PC-3 (cell line): Measurements from ENCODE around the gene CCNK. TPM values are rescaled to one million over a fixed set of nuclear protein-coding genes. Genes with fewer than 3 reads are reported as not detected.

Experiments used
- ATAC-seq: fragments of 200-7000 bp; cut with Tn5 transposase; 2 replicates; pipeline ENCODE4 v1.9.1; 2020; ENCODE audit warnings: mild to moderate bottlenecking, moderate library complexity
- BruUV-seq: library from RNA; stranded (reverse); fragments of 400-500 nt; replicated peaks from 2 replicates; lab custom pipeline; 2021; lab: Mats Ljungman, UMichigan
- CTCF ChIA-PET: fragments of 300-600 bp; sonication (Branson Sonifier 250); formaldehyde crosslinking; loops from one replicate; lab custom pipeline; 2022; ENCODE audit warnings: antibody characterized with exemption; lab: Charles Lee
- POLR2A ChIA-PET: fragments of 300-600 bp; sonication (Branson Sonifier 250); formaldehyde crosslinking; loops from one replicate; lab custom pipeline; 2022; ENCODE audit warnings: antibody characterized with exemption; ENCODE audit not compliant: unreplicated experiment; lab: Charles Lee
- DNase-seq: peaks from one replicate; pipeline ENCODE4 v3.0.0-alpha.2; 2015
- H2AFZ ChIP-seq: fragments of 300-600 bp; sonication (generic); 2 replicates; pipeline ENCODE4 v1.6.0; 2016; ENCODE audit warnings: antibody characterized with exemption, low read length
- H3F3A ChIP-seq: fragments of 300-600 bp; sonication (generic); one replicate; pipeline ENCODE4 v1.6.0; 2017; ENCODE audit warnings: antibody characterized with exemption, low read length, control low read depth, mild to moderate bottlenecking; ENCODE audit not compliant: unreplicated experiment
- H3K27ac ChIP-seq: fragments of 300-600 bp; sonication (generic); 2 replicates; pipeline ENCODE4 v1.5.1; 2016; ENCODE audit warnings: mild to moderate bottlenecking, low read length
- H3K27me3 ChIP-seq: fragments of 300-600 bp; sonication (generic); 2 replicates; pipeline ENCODE4 v1.6.1; 2016; ENCODE audit warnings: low read length, mixed read lengths
- H3K36me3 ChIP-seq: fragments of 300-600 bp; sonication (generic); 2 replicates; pipeline ENCODE4 v1.6.1; 2016; ENCODE audit warnings: low read depth, mixed run types, low read length, mixed read lengths
- H3K4me1 ChIP-seq: fragments of 300-600 bp; sonication (generic); 2 replicates; pipeline ENCODE4 v1.5.1; 2016; ENCODE audit warnings: low read length; ENCODE audit not compliant: insufficient read depth
- H3K4me2 ChIP-seq: fragments of 300-600 bp; sonication (generic); 2 replicates; pipeline ENCODE4 v1.6.0; 2016; ENCODE audit warnings: low read length
- H3K4me3 ChIP-seq: fragments of 300-600 bp; sonication (generic); 2 replicates; pipeline ENCODE4 v1.5.1; 2016; ENCODE audit warnings: mild to moderate bottlenecking, low read length, mixed read lengths
- H3K79me2 ChIP-seq: fragments of 300-600 bp; sonication (generic); 2 replicates; pipeline ENCODE4 v1.6.1; 2017; ENCODE audit warnings: low read length, mixed read lengths
- H3K9ac ChIP-seq: fragments of 300-600 bp; sonication (generic); 2 replicates; pipeline ENCODE4 v1.6.0; 2016; ENCODE audit warnings: mild to moderate bottlenecking, low read length
- H3K9me2 ChIP-seq: fragments of 300-600 bp; sonication (generic); replicated peaks from 2 replicates; pipeline ENCODE4 v1.6.1; 2016; ENCODE audit warnings: mixed run types, low read length, mixed read lengths
- H3K9me3 ChIP-seq: fragments of 300-600 bp; sonication (generic); 2 replicates; pipeline ENCODE4 v1.6.1; 2016; ENCODE audit warnings: low read length, mixed read lengths
- H4K20me1 ChIP-seq: fragments of 300-600 bp; sonication (generic); 2 replicates; pipeline ENCODE4 v1.6.1; 2016; ENCODE audit warnings: low read length, mixed read lengths
- EZH2 ChIP-seq: fragments of 300-600 bp; sonication (generic); IDR thresholded peaks from one replicate; pipeline ENCODE4 v1.6.1; 2017; ENCODE audit warnings: antibody characterized with exemption, mild to moderate bottlenecking, low read length; ENCODE audit not compliant: unreplicated experiment
- EZH2phosphoT487 ChIP-seq: fragments of 300-600 bp; sonication (generic); IDR thresholded peaks from 2 replicates; pipeline ENCODE4 v1.6.1; 2018; ENCODE audit warnings: mild to moderate bottlenecking, antibody characterized with exemption, low read length, borderline replicate concordance
- intact Hi-C: fragments of 100-400 bp; cut with micrococcal nuclease; formaldehyde crosslinking; loops from 2 replicates; pipeline ENCODE4 v1.9.0; 2023
- total RNA-seq: library from RNA; depleted of rRNA; stranded (reverse); fragments of >200 nt; gene quantifications from 2 replicates; pipeline ENCODE4 v1.2.3, GENCODE V29; 2014
- TF ChIP-seq, protein P1 (sequence below): fragments of 300-600 bp; sonication (generic); conservative IDR thresholded peaks from 2 replicates; pipeline ENCODE4 v1.5.1; 2017; ENCODE audit warnings: antibody characterized with exemption, low read depth, mild to moderate bottlenecking, low read length

The CCNK gene
- total RNA-seq, 1 experiment from 2014 or later: 26.2 TPM

- Histone ChIP-seq H3K9me2 (no peaks in the 10 kb centered on the region), H3K4me3 (no peak overlapping the region), H3K4me2 (no peak overlapping the region), H3K9me3 (no peaks in the 10 kb centered on the region), H2AFZ (no peak overlapping the region), H3F3A (no peaks in the 10 kb centered on the region), H4K20me1 (peaks cover 21% of the 10 kb centered on the region; the same call in 1 of the 2 replicates), H3K27ac (no peak overlapping the region), H3K4me1 (peaks cover under 1% of the 10 kb centered on the region; the same call in 1 of the 2 replicates), H3K79me2 (peaks cover 98% of the 10 kb centered on the region), H3K27me3 (no peaks in the 10 kb centered on the region), H3K36me3 (no peaks in the 10 kb centered on the region), H3K9ac (no peak overlapping the region)
- DNase-seq (no peak), ATAC-seq (no peak)
- CTCF ChIA-PET: no interaction called here
- intact Hi-C loops: no loop called here
- no peak for TF ChIP-seq EZH2phosphoT487
- TF ChIP-seq, protein P1, sequence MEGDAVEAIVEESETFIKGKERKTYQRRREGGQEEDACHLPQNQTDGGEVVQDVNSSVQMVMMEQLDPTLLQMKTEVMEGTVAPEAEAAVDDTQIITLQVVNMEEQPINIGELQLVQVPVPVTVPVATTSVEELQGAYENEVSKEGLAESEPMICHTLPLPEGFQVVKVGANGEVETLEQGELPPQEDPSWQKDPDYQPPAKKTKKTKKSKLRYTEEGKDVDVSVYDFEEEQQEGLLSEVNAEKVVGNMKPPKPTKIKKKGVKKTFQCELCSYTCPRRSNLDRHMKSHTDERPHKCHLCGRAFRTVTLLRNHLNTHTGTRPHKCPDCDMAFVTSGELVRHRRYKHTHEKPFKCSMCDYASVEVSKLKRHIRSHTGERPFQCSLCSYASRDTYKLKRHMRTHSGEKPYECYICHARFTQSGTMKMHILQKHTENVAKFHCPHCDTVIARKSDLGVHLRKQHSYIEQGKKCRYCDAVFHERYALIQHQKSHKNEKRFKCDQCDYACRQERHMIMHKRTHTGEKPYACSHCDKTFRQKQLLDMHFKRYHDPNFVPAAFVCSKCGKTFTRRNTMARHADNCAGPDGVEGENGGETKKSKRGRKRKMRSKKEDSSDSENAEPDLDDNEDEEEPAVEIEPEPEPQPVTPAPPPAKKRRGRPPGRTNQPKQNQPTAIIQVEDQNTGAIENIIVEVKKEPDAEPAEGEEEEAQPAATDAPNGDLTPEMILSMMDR: no peak
- BruUV-seq: no TSS peak
- POLR2A ChIA-PET: no interaction called here
Observed at GRCh38 chr14:99549684-99550083, 68.5 kb downstream of the CCNK start.

GRCh38 chr14:99550387-99550992, 69.3 kb downstream of the CCNK start:
- ChIA-PET CTCF (no interaction called here), POLR2A (no interaction called here)
- no peak for ATAC-seq
- no peaks in the 10 kb centered on the region for H3K9me3 ChIP-seq
- H3K4me1 ChIP-seq: peaks cover 8% of the 10 kb centered on the region; the same call in 1 of the 2 replicates
- H3K27ac ChIP-seq: no peak overlapping the region
- no peak overlapping the region for H3K4me2 ChIP-seq
- no peak for DNase-seq
- intact Hi-C loops: no loop called here
- H3K79me2 ChIP-seq: peaks cover 98% of the 10 kb centered on the region
- no peaks in the 10 kb centered on the region for H3F3A ChIP-seq
- H2AFZ ChIP-seq: no peak overlapping the region
- BruUV-seq: no TSS peak
- no peaks in the 10 kb centered on the region for H3K27me3 ChIP-seq
- H3K9ac ChIP-seq: no peak overlapping the region
- no peaks in the 10 kb centered on the region for H3K36me3 ChIP-seq
- TF ChIP-seq EZH2phosphoT487 (no peak), EZH2 (no peak)
- TF ChIP-seq, protein P1: no peak
- peaks cover 23% of the 10 kb centered on the region; the same call in 1 of the 2 replicates for H4K20me1 ChIP-seq
- H3K9me2 ChIP-seq: no peaks in the 10 kb centered on the region
- no peak overlapping the region for H3K4me3 ChIP-seq

DNA sequence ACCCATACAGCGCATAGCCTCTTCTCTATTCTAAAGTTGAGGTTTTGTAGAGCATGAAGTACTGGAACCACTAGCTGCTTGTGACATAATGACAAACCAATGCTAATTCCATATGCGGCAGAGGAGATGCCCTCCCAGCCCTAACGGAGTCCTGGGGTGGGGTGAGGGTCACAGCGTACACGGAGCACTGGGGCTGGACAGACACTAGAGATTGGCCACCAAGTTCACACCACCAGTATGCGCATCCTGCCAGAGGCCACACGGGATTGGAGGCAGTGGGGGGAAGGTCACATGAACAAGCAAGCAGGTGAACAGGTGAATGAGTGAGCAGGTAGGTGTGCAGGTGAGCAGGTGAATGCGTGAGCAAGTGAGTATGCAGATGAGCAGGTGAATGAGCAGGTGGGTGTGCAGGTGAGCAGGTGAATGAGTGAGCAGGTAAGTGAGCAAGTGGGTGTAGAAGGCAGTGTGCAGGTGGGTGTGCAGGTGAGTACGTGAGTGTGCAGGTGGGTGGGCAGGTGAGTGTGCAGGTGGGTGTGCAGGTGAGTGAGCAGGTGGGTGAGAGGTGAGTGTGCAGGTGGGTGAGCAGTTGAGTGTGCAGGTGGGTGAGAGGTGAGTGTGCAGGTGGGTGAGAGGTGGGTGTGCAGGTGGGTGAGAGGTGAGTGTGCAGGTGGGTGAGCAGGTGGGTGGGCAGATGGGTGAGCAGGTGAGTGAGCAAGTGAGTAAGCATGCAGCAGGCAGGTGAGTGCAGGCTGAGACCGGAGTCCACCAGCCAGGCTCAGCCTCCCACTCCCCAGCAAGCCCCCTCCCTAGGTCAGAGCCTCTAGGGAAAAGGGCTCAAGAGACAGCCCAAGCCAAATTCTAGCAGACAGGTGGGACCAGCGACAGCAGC, 70.1 kb downstream of the CCNK start:
- H3K4me3 ChIP-seq: no peak overlapping the region
- ATAC-seq (no peak), DNase-seq (no peak)
- peaks cover 8% of the 10 kb centered on the region; the same call in 1 of the 2 replicates for H3K4me1 ChIP-seq
- peaks cover 28% of the 10 kb centered on the region; the same call in 1 of the 2 replicates for H4K20me1 ChIP-seq
- no peaks in the 10 kb centered on the region for H3K36me3 ChIP-seq
- H3K27me3 ChIP-seq: no peaks in the 10 kb centered on the region
- no peak overlapping the region for H2AFZ ChIP-seq
- TF ChIP-seq, protein P1: no peak
- no peak for TF ChIP-seq EZH2
- no peak for TF ChIP-seq EZH2phosphoT487
- no peak overlapping the region for H3K9ac ChIP-seq
- no peak overlapping the region for H3K27ac ChIP-seq
- H3K4me2 ChIP-seq: no peak overlapping the region
- ChIA-PET POLR2A (no interaction called here), CTCF (no interaction called here)
- peaks cover 98% of the 10 kb centered on the region for H3K79me2 ChIP-seq
- H3K9me3 ChIP-seq: no peaks in the 10 kb centered on the region
- no peaks in the 10 kb centered on the region for H3F3A ChIP-seq
- no TSS peak for BruUV-seq
- H3K9me2 ChIP-seq: no peaks in the 10 kb centered on the region
- intact Hi-C loops: no loop called here
